Measurements from ENCODE around the gene CLPTM1L.

DNA sequence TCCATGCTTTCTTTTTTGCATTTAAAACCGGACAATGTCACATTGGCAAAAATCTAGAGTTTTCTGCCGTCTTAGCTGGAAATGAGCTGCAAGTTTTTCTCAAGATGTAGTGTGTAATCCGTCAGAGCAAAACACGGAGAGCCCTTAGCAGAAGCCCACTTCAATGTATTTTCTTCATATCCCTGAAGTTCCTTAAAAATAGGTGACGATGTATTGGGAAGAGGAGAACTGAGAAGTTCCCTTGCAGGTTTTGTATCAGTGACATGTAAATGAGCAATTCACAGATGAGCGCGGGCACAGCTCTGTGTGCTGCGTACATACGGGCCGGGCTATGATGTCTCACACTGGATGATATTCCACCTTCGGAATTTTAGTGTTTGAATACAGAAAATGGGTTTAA is 14.8 kb upstream of the CLPTM1L start:
- TF ChIP-seq EZH2 (IDR thresholded peaks at IDR 0.05) (peak; percentile 93), POLR2AphosphoS5 (IDR thresholded peaks at IDR 0.05; ENCODE audit: borderline replicate concordance, low read depth, low read length) (no peak), FOXP2 (optimal IDR thresholded peaks at IDR 0.05; ENCODE audit: control extremely low read depth, extremely low read length, insufficient read depth) (no peak)
